ENCODE data around the gene NPIPB6.
A peak's percentile ranks its signal among the peaks of the same experiment; 100 is the strongest.
"Not testable (repeated sequence)": the region's sequence is repeated elsewhere in the genome, so short reads cannot be mapped to it uniquely, and the experiment has no call there.

The NPIPB6 gene
- total RNA-seq: 0 to 0.34 (median 0) reads per million in 17 experiments

DNA sequence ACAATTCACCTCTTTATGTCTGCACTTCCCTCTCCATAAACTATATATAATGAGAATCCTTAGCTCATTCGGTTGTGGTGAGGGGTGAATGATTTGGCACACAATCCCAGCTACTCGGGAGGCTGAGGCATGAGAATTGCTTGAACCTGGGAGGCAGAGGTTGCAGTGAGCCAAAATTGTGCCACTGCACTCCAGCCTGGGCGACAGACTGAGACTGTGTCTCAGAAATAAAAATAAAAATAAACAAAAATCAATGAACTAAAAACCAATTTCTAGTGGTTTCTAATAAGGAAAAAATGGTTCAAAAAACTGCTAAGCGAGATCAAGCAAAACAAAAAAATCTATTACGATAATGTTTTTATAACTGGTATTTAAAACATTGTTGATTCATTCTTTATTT is at the start of gene NPIPB6:
TSS of gene NPIPB6 (minus strand) at position 101 of the 400 bp plus-strand sequence. CDS start 686 bp downstream, outside the sequence.
- not testable (repeated sequence) for DNase-seq

DNA sequence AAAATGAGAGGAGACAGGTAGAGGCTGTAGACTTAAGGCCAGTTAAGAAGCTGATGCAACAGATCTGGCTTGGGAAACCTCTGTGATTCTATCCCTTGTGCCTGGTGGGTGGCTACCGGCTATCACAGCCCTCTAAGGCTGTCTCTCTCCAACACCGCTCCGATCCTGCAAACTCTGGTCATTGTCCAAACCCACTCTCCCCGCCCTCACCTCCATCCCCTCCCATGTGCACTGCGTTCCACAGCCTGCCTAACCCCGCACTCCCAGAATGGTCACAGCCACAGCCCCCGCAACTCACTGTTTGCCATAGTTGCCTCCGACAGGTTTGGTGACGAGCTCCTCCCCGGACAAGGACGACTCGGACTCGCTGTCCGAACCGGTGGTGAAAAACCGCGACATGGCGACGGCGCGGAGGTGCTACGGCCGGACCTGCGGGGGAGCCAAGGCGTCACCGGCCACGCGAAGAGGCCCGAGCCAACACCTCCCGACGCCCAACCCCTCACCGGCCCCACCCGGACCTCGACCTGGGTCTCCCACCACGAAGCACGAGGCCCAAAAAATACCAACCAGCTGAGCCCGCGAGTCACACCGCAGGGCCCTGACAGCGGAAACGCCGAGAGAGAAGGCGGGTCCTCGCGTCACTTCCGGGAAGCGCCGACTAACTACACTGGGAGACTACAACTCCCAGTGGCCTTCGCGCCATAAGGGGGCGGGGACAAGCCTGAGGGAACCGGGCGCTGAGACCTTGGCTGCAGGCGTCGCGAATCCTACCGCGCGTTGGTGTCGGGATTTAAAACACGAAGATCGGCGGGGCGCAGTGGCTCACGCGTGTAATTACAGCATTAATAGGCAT is 40.1 kb upstream of the NPIPB6 start, which contains the start of gene EIF3CL:
TSS of gene EIF3CL (minus strand) at position 622 of the 853 bp plus-strand sequence. CDS start at position 399, 223 bp downstream.
- DNase-seq: not testable (repeated sequence)

DNA sequence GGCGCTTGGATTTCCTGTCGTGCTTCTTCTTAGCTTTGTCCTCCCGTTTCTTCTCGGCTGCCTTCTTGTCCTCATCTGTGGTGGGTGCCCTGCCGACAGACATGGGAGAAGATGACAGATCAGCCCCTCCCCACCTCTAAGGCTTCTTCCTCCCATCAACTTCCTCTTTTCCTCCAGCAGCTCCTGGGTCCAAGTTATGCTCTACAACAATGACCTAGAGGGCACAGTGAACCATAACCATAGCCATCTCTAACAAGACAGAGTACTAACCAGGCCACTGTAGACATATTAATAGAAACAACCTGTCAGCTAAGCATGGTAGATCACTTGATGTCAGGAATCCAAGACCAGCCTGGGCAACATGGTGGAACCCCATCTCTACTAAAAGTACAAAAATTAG is 28.7 kb upstream of the NPIPB6 start:
- DNase-seq: not testable (repeated sequence)

DNA sequence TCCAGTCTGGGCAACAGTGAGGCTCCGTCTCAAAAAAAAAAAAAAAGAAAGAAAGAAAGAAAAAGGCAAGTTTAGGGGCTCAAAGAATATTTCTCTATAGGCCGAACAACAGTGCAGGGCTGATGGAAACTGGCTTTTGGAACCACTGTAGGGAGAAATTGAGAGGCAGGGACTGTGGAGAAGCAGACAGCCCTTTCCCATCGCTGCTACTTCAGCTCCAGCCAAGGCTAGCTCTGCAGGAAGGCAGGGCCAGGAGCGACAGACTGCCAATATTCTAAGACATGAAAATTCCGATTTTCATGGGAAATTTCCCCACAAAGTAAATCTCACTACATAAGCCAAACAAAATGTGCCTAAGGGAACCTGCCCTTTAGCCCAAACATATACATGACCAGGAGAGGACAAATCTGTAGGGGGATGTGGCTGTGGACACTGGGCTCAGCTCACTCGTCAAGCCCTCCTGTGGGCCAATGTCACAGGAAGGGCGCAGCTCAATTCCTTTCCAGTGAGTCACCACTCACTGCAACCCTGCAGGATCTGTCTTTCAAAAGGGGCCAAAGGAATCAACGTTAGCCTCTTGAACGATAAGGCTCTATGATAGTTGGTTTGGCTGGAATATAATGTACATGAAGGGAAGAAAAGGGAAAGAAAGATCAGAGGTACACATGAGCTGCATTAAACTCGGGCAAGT is 19.0 kb upstream of the NPIPB6 start:
- DNase-seq: not testable (repeated sequence)

DNA sequence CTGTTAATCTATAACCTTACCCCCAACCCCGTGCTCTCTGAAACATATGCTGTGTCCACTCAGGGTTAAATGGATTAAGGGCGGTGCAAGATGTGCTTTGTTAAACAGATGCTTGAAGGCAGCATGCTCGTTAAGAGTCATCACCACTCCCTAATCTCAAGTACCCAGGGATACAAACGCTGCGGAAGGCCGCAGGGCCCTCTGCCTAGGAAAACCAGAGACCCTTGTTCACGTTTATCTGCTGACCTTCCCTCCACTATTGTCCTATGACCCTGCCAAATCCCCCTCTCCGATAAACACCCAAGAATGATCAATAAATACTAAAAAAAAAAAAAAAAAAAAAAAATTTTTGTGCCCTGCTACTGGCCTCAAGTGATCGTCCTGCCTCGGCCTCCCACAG is 14.5 kb upstream of the NPIPB6 start:
- DNase-seq: not testable (repeated sequence)

DNA sequence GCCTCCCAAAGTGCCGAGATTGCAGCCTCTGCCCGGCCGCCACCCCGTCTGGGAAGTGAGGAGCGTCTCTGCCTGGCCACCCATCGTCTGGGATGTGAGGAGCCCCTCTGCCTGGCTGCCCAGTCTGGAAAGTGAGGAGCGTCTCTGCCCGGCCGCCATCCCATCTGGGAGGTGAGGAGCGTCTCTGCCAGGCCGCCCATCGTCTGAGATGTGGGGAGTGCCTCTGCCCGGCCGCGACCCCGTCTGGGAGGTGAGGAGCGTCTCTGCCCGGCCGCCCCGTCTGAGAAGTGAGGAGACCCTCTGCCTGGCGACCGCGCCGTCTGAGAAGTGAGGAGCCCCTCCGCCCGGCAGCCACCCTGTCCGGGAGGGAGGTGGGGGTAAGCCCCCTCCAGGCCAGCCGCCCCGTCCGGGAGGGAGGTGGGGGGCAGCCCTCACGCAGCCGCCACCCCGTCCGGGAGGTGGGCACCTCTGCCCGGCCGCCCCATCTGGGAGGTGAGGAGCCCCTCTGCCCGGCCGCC is 13.9 kb upstream of the NPIPB6 start:
- DNase-seq: not testable (repeated sequence)

DNA sequence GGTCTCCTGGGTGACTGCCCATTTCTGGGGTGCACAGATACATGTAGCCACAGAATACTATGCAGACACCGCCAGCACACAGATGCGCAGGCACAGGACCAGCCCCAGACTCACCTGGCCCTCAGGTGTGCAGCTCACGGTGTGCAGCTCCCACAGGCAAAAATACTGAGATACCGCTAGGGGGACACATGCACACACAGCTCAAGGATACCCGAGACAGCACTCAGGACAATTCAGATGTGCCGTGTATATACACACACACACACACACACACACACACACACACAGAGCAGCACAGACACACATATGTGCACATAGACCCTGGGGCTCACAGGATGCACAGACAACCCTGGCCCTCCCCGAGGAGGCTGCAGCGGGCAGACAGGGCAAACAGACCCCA is 11.8 kb upstream of the NPIPB6 start:
- DNase-seq: not testable (repeated sequence)

DNA sequence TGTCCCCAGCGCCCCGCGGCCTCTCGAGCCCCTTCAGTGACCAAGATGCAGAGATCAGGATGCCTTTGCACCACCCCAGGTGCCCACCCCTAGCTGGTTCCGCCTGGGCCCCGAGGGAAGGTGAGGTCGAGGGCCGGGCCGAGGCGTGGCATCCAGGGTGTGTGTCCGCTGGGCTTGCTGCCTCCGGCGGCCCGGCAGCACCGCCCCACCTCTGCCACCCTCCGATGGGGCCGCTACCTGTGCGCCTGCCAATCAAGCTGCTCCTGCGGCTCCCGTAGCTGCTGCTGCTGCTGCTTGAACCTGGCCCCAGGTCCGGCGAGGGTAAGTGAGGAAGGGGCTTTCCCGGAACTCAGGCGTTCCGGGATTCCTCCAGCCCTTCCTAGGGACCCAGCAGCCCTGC is 11.0 kb upstream of the NPIPB6 start:
- not testable (repeated sequence) for DNase-seq

DNA sequence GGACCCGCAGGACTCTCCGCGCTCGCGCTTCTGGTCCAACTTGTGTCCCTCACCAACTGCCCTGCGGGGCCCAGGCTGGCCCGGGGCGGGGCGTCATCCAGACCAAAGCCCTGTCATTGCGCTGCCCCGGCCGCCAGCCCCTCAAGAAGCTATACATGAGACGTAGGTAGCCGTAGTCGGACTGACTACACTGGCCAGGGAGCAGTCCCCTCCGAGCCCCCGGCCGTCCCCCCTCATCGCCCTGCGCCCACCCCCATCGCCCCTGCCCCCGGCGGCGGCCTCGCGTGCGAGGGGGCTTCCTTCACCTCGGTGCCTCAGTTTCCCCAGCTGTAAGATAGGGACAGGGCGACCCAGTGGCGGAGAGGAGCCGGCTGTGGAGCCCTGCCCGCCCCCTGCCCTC is 4.6 kb upstream of the NPIPB6 start:
- DNase-seq: not testable (repeated sequence)

DNA sequence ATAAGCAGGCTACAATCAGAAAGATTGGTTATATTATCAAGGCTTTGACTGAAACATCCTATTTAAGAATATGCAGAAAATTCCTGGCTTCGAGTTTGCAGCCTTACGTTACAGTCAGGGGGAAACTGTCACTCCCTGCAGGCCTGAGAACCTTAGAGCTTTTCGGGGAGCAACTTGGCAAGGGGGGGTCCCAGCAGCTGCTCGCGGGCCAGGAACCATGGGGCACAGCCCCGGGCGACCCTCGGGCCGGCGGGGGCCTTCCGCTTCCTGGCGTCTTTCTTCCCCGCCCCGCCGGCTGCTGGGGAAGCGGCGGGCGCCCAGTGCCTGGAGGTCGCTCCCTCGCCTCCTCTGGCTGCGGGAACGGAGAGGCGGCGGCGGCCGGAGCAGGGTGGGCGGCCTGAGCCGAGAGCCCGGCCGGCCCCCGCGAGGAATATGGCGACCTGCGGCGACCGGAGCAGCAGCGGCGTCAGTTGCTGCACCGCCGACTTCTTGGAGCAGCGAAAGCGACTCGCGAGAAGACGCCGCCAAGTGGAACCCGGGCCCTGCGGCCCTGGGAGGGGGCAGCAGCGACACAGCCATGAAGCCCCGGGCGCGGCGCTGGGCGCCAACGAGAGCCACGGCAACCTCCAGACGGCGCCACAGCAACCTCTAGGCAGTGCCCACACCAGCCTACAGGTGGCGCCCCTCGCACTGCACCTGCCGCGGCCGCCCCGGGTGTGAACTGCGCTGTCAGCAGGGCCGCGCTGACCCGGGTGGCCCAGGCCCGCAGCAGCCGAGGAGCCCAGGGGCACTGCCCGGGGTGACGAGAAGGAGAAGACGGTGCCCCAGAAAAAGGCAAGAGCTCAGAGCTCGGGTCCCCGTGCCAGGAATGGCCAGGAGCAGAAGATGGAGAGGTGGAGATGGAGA is 1.2 kb upstream of the NPIPB6 start:
- DNase-seq: not testable (repeated sequence)

DNA sequence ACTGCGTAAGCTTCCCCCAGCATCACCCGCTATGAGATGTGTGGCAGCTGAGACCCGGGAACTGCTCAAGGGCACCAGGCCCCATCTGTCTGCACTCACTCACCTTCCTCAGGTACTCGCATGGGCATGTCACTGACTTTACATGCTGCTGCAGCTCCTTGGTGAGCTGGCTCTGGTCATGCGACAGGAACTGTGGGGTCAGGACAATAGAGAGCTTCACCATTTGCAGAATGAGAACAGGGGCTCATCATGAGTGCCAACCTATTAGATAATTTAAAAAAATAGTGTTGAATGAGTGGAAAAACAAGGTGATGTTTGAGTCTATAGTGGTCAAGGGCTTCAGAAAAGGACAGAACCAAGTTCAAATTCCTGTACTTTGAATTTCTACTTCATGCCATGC is 708 bp downstream of the NPIPB6 start:
- DNase-seq: not testable (repeated sequence)

DNA sequence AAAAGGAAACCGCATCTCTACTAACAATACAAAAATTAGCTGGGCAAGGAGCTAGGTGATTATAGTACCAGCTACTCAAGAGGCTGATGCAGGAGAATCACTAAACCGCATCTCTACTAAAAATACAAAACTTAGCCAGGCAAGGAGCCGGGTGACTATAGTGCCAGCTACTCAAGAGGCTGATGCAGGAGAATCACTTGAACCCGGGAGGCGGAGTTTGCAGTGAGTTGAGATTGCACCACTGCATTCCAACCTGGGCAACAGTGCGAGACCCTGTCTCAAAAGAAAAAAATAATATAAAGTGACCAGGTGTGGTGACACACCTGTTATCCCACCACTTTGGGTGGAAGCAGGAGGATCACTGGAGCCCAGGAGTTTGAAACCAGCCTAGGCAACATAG is 25.1 kb downstream of the NPIPB6 start:
- not testable (repeated sequence) for DNase-seq

DNA sequence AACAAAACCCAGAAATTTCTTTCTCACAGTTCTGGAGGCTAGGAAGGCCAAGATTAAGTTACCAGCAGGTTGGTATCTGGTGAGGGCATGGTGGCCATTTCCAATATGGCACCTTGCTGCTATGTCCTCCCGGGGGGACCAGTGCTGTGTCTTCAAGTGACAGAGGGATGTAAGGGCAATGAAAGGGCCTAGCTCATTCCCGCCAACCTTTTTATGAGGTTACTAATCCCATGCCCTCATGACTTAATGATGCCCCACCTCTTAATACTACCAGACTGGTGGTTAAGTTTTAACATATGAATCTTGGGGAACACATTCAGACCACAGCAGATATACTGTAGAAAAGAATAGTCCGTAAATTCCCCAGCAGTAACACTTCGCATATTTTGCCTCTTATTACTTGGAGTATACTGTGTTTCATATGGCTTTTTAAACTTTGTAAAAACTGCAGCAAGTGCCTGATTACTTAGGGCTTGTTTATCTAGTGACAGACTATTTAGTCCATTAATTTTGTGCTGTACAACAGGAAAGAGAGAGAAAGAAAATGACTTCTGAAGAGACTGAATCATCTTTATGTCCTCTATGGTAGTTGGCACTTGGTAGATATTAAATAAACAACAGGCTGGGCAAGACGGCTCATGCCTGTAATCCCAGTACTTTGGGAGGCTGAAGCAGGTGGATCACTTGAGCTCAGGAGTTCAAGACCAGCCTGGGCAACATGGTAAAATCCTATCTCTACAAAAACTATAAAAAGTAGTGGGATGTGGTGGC is 26.2 kb downstream of the NPIPB6 start:
- not testable (repeated sequence) for DNase-seq

DNA sequence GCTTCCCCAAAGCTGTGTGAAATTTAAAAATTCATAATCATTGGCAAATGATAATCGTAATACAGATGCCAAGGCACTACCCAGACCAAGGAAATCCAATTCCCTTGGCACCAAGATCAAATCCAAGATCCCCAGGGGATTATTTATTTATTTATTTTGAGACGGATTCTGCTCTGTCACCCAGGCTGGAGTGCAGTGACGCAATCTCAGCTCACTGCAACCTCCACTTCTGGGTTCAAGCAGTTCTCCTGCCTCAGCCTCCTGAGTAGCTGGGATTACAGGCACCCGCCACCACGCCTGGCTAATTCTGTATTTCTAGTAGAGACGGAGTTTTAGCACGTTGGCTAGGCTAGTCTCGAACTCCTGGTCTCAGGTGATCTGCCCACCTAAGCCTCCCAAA is 27.6 kb downstream of the NPIPB6 start:
- DNase-seq: not testable (repeated sequence)

DNA sequence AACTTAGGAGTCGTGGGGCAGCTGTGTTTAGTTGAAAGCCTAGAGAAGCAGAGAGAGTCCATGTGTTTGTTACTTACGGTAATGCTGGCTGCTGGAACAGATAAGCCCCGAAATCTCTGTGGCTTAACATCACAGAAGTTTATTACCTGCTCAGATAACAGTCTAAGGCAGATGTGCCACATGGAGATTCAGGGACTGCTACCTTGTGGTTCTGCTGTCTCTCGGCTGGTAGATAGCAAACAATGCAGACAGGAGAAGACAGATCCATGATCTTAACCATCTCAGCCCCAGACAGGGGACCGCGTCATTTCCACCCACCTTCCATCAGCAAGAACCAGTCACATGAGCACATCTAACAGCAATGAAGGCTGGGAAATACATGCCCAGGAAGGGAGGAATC is 30.7 kb downstream of the NPIPB6 start:
- DNase-seq: not testable (repeated sequence)

DNA sequence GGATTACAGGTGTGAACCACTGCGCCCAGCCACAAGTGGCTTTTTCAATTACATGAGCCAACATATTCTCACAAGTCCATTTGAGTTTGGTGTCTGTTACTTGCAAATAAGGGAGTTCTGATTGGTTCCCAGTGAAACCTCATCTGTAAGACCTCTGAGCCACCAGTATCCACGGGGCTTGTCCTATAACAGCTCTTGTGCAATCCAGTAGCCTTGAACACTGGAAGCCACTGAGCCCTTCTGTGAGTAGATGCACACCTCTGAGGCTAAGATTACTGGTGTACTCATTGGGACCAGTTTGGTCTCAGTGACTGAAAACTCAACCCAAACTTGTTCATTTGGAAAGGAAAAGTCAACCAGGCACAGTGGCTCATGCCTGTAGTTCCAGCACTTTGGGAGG is 32.3 kb downstream of the NPIPB6 start:
- DNase-seq: not testable (repeated sequence)

DNA sequence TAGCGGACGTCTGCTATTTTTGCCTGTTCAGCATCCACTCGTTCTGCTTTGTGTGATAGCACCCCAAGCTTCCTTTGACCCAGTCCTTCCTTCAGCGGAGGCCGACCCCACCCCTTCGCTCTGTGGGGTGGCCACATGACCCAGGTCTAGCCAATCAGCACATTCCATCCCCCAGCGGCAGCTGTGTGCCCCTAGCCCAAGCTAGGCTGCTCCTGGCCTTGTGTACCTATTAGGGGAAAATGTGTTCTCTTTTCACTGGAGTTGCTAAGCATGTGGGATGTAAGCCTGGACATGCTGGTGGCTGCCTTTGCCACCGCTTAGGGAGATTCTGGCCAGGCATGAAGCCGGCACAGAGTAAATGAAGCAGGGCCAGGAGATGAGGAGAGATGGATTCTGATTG is 33.1 kb downstream of the NPIPB6 start:
- DNase-seq: not testable (repeated sequence)

DNA sequence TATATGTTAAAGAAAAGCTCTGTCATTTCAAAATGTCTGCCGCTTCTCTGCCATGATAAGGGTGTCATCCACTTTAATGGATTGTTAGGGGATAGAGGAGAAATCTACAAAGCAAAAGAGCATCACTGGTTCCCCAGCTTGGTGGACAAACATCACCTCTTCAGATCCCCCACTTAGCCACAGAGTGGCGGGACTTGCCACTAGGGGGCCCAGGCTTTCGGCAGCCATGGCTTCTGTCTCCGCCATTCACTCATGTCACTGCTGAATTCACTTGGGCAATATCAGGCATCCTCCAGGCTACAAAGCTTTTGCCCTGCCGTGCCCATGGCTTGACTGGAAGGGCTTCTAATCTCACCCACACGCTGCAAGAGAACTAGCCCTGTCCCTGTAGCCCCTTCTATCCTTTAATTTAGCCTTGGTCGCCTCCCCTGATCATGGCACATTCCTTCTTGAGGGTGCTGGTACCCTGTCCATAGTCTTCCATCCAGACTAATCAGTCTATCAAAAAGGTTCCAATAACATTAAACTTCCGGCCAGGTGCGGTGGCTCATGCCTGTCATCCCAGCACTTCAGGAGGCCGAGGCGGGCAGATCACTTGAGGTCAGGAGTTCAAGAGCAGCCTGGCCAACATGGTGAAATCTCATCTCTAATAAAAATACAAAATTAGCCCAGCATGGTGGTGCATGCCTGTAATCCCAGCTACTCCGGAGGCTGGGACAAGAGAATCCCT is 36.3 kb downstream of the NPIPB6 start:
- DNase-seq: peak; percentile 67 to 88 (median 74)

DNA sequence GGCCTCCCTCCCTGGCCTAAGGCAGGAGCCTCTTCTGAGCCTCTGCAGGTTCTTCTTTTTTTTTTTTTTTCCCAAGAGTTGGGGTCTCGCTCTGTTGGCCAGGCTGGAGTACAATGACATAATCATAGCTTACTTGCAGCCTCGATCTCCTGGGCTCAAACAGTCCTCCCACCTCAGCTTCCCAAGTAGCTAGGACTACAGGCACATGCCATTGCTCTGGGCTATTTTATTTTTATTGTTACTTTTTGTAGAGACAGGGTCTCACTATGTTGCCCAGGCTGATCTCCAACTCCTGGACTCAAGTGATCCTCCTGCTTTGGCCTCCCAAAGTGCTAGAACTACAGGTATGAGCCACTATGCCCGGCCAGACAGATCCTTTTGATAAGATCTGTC is 38.4 kb downstream of the NPIPB6 start:
- no peak for DNase-seq

DNA sequence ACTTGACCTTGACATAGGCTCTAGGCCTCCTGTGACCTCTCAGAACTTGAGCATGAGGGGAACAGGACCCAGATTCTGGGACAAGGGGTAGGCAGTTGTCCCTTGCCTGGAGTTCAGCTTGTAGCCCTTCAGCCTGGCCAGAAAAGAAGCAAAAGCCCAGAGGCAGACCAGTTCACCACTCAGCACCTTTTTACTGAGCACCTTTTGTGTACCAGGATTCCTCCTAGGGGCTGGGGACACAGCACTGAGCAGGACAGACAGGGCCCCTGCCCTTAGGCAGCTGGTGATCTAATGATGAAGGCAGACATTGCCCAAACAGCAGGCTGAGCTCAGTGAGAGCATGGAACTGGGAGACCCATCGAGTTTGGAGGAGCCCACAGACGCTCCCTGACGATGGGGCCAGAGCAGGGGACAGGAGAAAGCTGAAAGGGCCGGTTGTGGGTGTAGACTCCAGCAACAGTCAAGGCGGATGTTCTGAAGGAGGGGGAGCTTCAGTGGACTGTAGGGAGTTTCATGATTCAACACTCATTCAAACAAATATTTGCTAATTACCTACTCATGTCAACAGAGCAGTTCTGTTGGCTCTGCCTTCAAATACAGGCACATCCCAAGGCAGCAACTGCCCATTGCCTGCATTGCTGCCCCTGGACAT is 38.9 kb downstream of the NPIPB6 start:
- no peak for DNase-seq
